ENCODE results near the gene HIPK3.

DNA sequence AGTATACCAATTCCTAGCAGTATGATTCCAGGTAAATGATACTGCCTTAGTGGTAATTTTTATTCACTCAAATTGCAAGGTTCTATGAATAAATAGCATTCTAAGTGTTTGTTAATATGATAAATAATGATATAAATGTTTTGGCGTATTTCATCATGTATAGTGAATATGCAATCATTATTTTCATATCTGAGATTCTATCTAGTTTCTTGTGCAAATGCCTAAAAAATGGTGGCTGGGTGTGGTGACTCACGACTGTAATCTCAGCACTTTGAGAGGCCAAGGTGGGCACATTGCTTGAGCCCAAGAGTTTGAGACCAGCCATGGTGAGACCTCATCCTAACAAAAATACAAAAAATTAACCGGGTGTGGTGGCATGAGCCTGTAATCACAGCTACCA lies 13.9 kb downstream of the HIPK3 start:
- TF ChIP-seq NFYB (IDR thresholded peaks at IDR 0.05; ENCODE audit: insufficient read depth, low read depth, low read length) = no peak
- no peak for TF ChIP-seq EZH2 (IDR thresholded peaks at IDR 0.05; ENCODE audit: borderline replicate concordance, control insufficient read depth, low read depth, low read length)
